OCI-LY7 (cell line): Measurements from ENCODE around the gene ZBTB40. TPM values are rescaled to one million over a fixed set of nuclear protein-coding genes. Genes with fewer than 3 reads are reported as not detected.

Experiments
- BruUV-seq: library from RNA; stranded (reverse); fragments of 400-500 nt; replicated peaks from 2 replicates; lab custom pipeline; 2021; lab: Mats Ljungman, UMichigan
- CTCF ChIA-PET: fragments of 300-600 bp; sonication (Branson Sonifier 250); formaldehyde crosslinking; loops from one replicate; lab custom pipeline; 2022; ENCODE audit warnings: antibody characterized with exemption; ENCODE audit not compliant: unreplicated experiment; lab: Charles Lee
- POLR2A ChIA-PET: fragments of 300-600 bp; sonication (Branson Sonifier 250); formaldehyde crosslinking; loops from one replicate; lab custom pipeline; 2022; ENCODE audit warnings: antibody characterized with exemption; lab: Charles Lee
- DNase-seq: peaks from one replicate; pipeline ENCODE4 v3.0.0-alpha.2; 2015; ENCODE audit warnings: low spot score
- H2AFZ ChIP-seq: fragments of 200-600 bp; sonication (generic), shearing (Covaris generic); 2 replicates; pipeline ENCODE4 v1.6.1; 2014; ENCODE audit warnings: mild to moderate bottlenecking, antibody characterized with exemption, low read length, moderate library complexity
- H3K27ac ChIP-seq: fragments of 200-600 bp; sonication (generic); 2 replicates; pipeline ENCODE4 v1.5.1; 2014; ENCODE audit warnings: mixed run types, low read depth, mild to moderate bottlenecking, moderate library complexity, low read length, inconsistent platforms; ENCODE audit not compliant: poor library complexity, severe bottlenecking
- H3K36me3 ChIP-seq: fragments of 200-600 bp; sonication (generic); 2 replicates; pipeline ENCODE4 v1.6.1; 2014; ENCODE audit warnings: mild to moderate bottlenecking, antibody characterized with exemption, low read length, moderate library complexity, mixed read lengths; ENCODE audit not compliant: insufficient read depth
- H3K4me1 ChIP-seq: fragments of 200-600 bp; sonication (generic); 2 replicates; pipeline ENCODE4 v1.5.1; 2014; ENCODE audit warnings: mild to moderate bottlenecking, low read length; ENCODE audit not compliant: insufficient read depth, poor library complexity, severe bottlenecking
- H3K4me2 ChIP-seq: fragments of 200-600 bp; sonication (generic); 2 replicates; pipeline ENCODE4 v1.6.1; 2014; ENCODE audit warnings: mild to moderate bottlenecking, low read length
- H3K4me3 ChIP-seq: fragments of 200-600 bp; sonication (generic); 2 replicates; pipeline ENCODE4 v1.5.1; 2014; ENCODE audit warnings: mild to moderate bottlenecking, low read depth, low read length; ENCODE audit not compliant: poor library complexity, severe bottlenecking
- H3K79me2 ChIP-seq: fragments of 200-600 bp; sonication (generic); 2 replicates; pipeline ENCODE4 v1.6.1; 2016; ENCODE audit warnings: low read depth, mild to moderate bottlenecking, low read length, moderate library complexity, mixed read lengths; ENCODE audit not compliant: insufficient read depth
- H3K9me2 ChIP-seq: fragments of 200-600 bp; sonication (generic); 2 replicates; pipeline ENCODE4 v1.6.1; 2016; ENCODE audit warnings: mild to moderate bottlenecking, low read length, mixed read lengths; ENCODE audit not compliant: insufficient read depth
- H3K9me3 ChIP-seq: fragments of 200-600 bp; sonication (generic); 2 replicates; pipeline ENCODE4 v1.6.1; 2014; ENCODE audit warnings: mild to moderate bottlenecking, mixed run types, low read length, mixed read lengths
- H4K20me1 ChIP-seq: fragments of 200-600 bp; sonication (generic); 2 replicates; pipeline ENCODE4 v1.6.1; 2014; ENCODE audit warnings: mild to moderate bottlenecking, antibody characterized with exemption, low read length, moderate library complexity, mixed read lengths; ENCODE audit not compliant: insufficient read depth
- EZH2phosphoT487 ChIP-seq: fragments of 200-600 bp; sonication (generic); IDR thresholded peaks from 2 replicates; pipeline ENCODE4 v1.6.1; 2018; ENCODE audit warnings: low read depth, borderline replicate concordance, mild to moderate bottlenecking, mixed run types, antibody characterized with exemption, low read length, moderate library complexity, mixed read lengths
- intact Hi-C: fragments of 100-400 bp; cut with micrococcal nuclease; formaldehyde crosslinking; loops from one replicate; pipeline ENCODE4 v1.10.0; 2022; ENCODE audit not compliant: unreplicated experiment
- total RNA-seq, 2 experiments: library from RNA; depleted of rRNA in 1 of 2; stranded (reverse); fragments of >200 nt in 1 of 2; shearing (Covaris generic) in 1 of 2; gene quantifications; 2 replicates each; pipeline ENCODE4 v1.2.3, GENCODE V29; 2014 to 2022
- TF ChIP-seq, protein P1 (sequence below): fragments of 200-600 bp; sonication (generic); conservative IDR thresholded peaks from 2 replicates; pipeline ENCODE4 v1.5.1; 2014; ENCODE audit warnings: mild to moderate bottlenecking, antibody characterized with exemption, low read length, moderate library complexity, mixed read lengths

ZBTB40 gene
- total RNA-seq, 2 experiments from 2014 or later = 16.6 to 17.3 TPM

DNA sequence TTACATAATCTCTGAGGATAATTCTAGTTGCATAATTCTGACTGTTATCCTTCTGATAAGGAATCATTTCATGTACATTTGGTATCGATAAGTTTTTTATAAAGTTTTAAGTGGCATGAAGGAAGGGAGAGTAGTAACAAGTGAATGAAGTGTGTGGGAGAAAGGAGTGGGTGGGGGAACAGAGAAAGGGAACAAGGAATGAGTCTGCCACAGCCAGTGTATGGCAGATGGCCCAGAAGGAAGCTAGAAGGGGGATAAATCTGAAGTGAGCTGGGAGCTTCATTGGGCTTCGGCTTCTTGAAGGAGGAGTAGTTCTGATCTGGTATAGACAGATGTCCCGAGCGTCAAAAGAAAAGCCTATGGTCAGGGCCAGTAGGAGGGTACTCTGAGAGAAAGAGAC, 18.6 kb downstream of the ZBTB40 start:
- ChIA-PET CTCF (interaction anchor here (1.4 kb wide), 1 partner anchor 9 kb away, joined by 3 read pairs; no protein-coding TSS in a partner anchor), POLR2A (no interaction called here)
- Histone ChIP-seq H3K79me2 (no peaks in the 10 kb centered on the region), H3K4me3 (no peak overlapping the region), H3K27ac (no peak overlapping the region), H3K9me2 (no peaks in the 10 kb centered on the region), H2AFZ (no peak overlapping the region), H4K20me1 (no peaks in the 10 kb centered on the region), H3K4me2 (no peak overlapping the region), H3K4me1 (no peaks in the 10 kb centered on the region), H3K9me3 (0 out of 2 replicates have a peak, but pooled peaks cover under 1% of the 10 kb centered on the region), H3K36me3 (no peaks in the 10 kb centered on the region)
- TF ChIP-seq, protein P1, sequence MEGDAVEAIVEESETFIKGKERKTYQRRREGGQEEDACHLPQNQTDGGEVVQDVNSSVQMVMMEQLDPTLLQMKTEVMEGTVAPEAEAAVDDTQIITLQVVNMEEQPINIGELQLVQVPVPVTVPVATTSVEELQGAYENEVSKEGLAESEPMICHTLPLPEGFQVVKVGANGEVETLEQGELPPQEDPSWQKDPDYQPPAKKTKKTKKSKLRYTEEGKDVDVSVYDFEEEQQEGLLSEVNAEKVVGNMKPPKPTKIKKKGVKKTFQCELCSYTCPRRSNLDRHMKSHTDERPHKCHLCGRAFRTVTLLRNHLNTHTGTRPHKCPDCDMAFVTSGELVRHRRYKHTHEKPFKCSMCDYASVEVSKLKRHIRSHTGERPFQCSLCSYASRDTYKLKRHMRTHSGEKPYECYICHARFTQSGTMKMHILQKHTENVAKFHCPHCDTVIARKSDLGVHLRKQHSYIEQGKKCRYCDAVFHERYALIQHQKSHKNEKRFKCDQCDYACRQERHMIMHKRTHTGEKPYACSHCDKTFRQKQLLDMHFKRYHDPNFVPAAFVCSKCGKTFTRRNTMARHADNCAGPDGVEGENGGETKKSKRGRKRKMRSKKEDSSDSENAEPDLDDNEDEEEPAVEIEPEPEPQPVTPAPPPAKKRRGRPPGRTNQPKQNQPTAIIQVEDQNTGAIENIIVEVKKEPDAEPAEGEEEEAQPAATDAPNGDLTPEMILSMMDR = no peak
- no peak for TF ChIP-seq EZH2phosphoT487
- BruUV-seq = no TSS peak
- intact Hi-C loops = no loop called here
- no peak for DNase-seq

DNA sequence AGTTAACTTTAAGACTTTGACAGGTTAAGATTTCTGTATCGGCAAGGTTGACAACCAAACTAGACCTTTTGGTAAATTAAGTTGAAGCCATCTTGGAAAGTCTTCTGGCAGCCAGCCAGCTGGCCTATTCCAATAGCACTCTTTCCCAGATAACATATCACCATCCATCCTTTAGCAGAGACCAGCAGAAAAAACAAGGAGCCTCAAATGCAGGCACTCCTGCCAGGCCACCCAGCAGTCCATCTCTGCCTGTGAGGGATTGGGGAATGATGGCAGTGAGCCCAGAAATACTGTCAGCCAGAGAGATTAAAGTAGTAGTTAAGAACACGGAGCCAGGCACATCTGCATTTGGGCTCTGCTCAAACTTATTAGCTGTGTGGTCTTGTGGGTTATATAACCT, 19.4 kb downstream of the ZBTB40 start:
- Histone ChIP-seq H3K36me3 (no peaks in the 10 kb centered on the region), H3K9me2 (no peaks in the 10 kb centered on the region), H3K4me3 (no peak overlapping the region), H3K4me2 (no peak overlapping the region), H4K20me1 (no peaks in the 10 kb centered on the region), H3K4me1 (no peaks in the 10 kb centered on the region), H3K27ac (no peak overlapping the region), H3K9me3 (no peaks in the 10 kb centered on the region), H2AFZ (no peak overlapping the region), H3K79me2 (no peaks in the 10 kb centered on the region)
- ChIA-PET CTCF (interaction anchor here (1.4 kb wide), 1 partner anchor 9 kb away, joined by 3 read pairs; no protein-coding TSS in a partner anchor), POLR2A (no interaction called here)
- BruUV-seq = no TSS peak
- no peak for TF ChIP-seq EZH2phosphoT487
- TF ChIP-seq, protein P1 = no peak
- DNase-seq = no peak
- intact Hi-C loops = no loop called here

DNA sequence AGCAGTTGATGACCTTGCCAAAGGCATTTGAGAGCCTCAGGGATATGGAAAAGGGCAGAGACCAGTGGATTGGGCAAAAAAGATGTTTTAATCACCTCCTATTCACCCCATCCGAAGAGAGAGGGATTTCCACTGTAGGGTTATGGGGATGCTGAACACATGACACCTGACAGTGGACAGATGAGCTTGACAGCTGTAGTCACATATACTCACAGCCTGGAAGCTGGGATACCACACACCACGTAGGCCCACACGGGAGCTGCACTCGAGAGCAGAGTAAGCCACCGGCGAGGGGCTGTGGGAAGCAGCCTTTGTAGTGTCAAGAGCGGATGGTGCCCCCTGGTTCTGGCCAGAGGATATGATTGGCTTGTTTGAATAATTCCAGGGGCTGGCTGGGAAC, 20.0 kb downstream of the ZBTB40 start:
- Histone ChIP-seq H4K20me1 (no peaks in the 10 kb centered on the region), H3K9me3 (no peaks in the 10 kb centered on the region)
- CTCF ChIA-PET = interaction anchor here (1.4 kb wide), 1 partner anchor 10 kb away, joined by 3 read pairs; no protein-coding TSS in a partner anchor

More for the DNA sequence above, 20.0 kb downstream of the ZBTB40 start:
- Histone ChIP-seq H3K79me2 (no peaks in the 10 kb centered on the region), H3K9me2 (no peaks in the 10 kb centered on the region), H2AFZ (no peak overlapping the region), H3K36me3 (no peaks in the 10 kb centered on the region), H3K4me1 (no peaks in the 10 kb centered on the region), H3K4me2 (no peak overlapping the region), H3K27ac (no peak overlapping the region), H3K4me3 (no peak overlapping the region)
- no peak for TF ChIP-seq EZH2phosphoT487
- TF ChIP-seq, protein P1 = no peak
- no peak for DNase-seq
- intact Hi-C loops = no loop called here
- POLR2A ChIA-PET = no interaction called here
- no TSS peak for BruUV-seq
